Measurements from ENCODE around the gene SMCHD1.
"Not testable (repeated sequence)": the region's sequence is repeated elsewhere in the genome, so short reads cannot be mapped to it uniquely, and the experiment has no call there.

The SMCHD1 gene

GRCh38 chr18:2814928-2815327 is 159.4 kb downstream of the SMCHD1 start:
- no peak for DNase-seq (ENCODE audit: low read depth, low spot score)

GRCh38 chr18:2818281-2818680 is 162.8 kb downstream of the SMCHD1 start:
- no peak for DNase-seq (ENCODE audit: low read depth, low spot score)

GRCh38 chr18:2821695-2822094 is 166.2 kb downstream of the SMCHD1 start:
- DNase-seq (ENCODE audit: low read depth, low spot score), result no peak

- no peak for DNase-seq (ENCODE audit: low read depth, low spot score)
Measured at GRCh38 chr18:2822213-2822921, 166.8 kb downstream of the SMCHD1 start.

- no peak for DNase-seq (ENCODE audit: low read depth, low spot score)
Measured at GRCh38 chr18:2823202-2823601, 167.7 kb downstream of the SMCHD1 start.

- DNase-seq (ENCODE audit: low read depth, low spot score), result no peak
Measured at GRCh38 chr18:2823966-2824365, 168.4 kb downstream of the SMCHD1 start.

- no peak for DNase-seq (ENCODE audit: low read depth, low spot score)
Measured at GRCh38 chr18:2824865-2825264, 169.3 kb downstream of the SMCHD1 start.

- no peak for DNase-seq (ENCODE audit: low read depth, low spot score)
Measured at GRCh38 chr18:2825613-2826175, 170.2 kb downstream of the SMCHD1 start.

- DNase-seq (ENCODE audit: low read depth, low spot score), result no peak
Measured at GRCh38 chr18:2826581-2826980, 171.1 kb downstream of the SMCHD1 start.

- no peak for DNase-seq (ENCODE audit: low read depth, low spot score)
Measured at GRCh38 chr18:2827061-2827460, 171.5 kb downstream of the SMCHD1 start.

- not testable (repeated sequence) for DNase-seq (ENCODE audit: low read depth, low spot score)
Measured at GRCh38 chr18:2836118-2836517, 180.6 kb downstream of the SMCHD1 start.

GRCh38 chr18:2837290-2837689 is 181.8 kb downstream of the SMCHD1 start:
- DNase-seq (ENCODE audit: low read depth, low spot score), result not testable (repeated sequence)

- DNase-seq (ENCODE audit: low read depth, low spot score), result no peak
Measured at GRCh38 chr18:2839202-2839601, 183.7 kb downstream of the SMCHD1 start.

- DNase-seq (ENCODE audit: low read depth, low spot score), result no peak
Measured at GRCh38 chr18:2840521-2840920, 185.0 kb downstream of the SMCHD1 start.

- no peak for DNase-seq (ENCODE audit: low read depth, low spot score)
Measured at GRCh38 chr18:2843146-2843545, 187.6 kb downstream of the SMCHD1 start.

- DNase-seq (ENCODE audit: low read depth, low spot score), result no peak
Measured at GRCh38 chr18:2845172-2845571, 189.6 kb downstream of the SMCHD1 start.

GRCh38 chr18:2846636-2847316 is 191.2 kb downstream of the SMCHD1 start, which contains the start of gene EMILIN2:
EMILIN2 (plus strand) TSS chr18:2847006; CDS start chr18:2847189, 183 bp downstream.
- DNase-seq (ENCODE audit: low read depth, low spot score), result no peak

GRCh38 chr18:2847317-2848246 is 192.1 kb downstream of the SMCHD1 start:
- no peak for DNase-seq (ENCODE audit: low read depth, low spot score)

- no peak for DNase-seq (ENCODE audit: low read depth, low spot score)
Measured at GRCh38 chr18:2848247-2849246, 193.0 kb downstream of the SMCHD1 start.

GRCh38 chr18:2850816-2851215 is 195.3 kb downstream of the SMCHD1 start:
- DNase-seq (ENCODE audit: low read depth, low spot score), result no peak

Data from brain pericyte (primary cell).